Activated CD8-positive, alpha-beta memory T cell treated with anti-CD3 and anti-CD28 coated beads, Interleukin-2, amount 10 ng/mL, durations not matched to agents 7 days and 5 days (primary cell): Measurements from ENCODE around the gene CERT1. TPM values are rescaled to one million over a fixed set of nuclear protein-coding genes. Genes with fewer than 3 reads are reported as not detected.

Experiments
- ATAC-seq: fragments of 150-1000 bp; cut with Tn5 transposase; one replicate; pipeline ENCODE4 v1.10.0; 2021; ENCODE audit warnings: moderate library complexity
- CTCF ChIA-PET: fragments of 350-600 bp; sonication (Branson Sonifier 250); formaldehyde crosslinking; loops from one replicate; lab custom pipeline; 2021; ENCODE audit warnings: antibody characterized with exemption; lab: Charles Lee
- DNase-seq: peaks from one replicate; pipeline ENCODE4 v3.0.0-alpha.2; 2020
- H3K27ac Mint-ChIP-seq: one replicate; pipeline ENCODE4 v1.8.0; 2021; ENCODE audit warnings: mild to moderate bottlenecking, mixed read lengths
- H3K27me3 Mint-ChIP-seq: one replicate; pipeline ENCODE4 v1.8.0; 2021; ENCODE audit warnings: mixed read lengths
- H3K36me3 Mint-ChIP-seq: one replicate; pipeline ENCODE4 v1.8.0; 2021; ENCODE audit warnings: mild to moderate bottlenecking, mixed read lengths
- H3K4me1 Mint-ChIP-seq: one replicate; pipeline ENCODE4 v1.8.0; 2021; ENCODE audit warnings: mixed read lengths
- H3K4me3 Mint-ChIP-seq: one replicate; pipeline ENCODE4 v1.8.0; 2021; ENCODE audit warnings: mild to moderate bottlenecking, moderate library complexity, mixed read lengths
- H3K9me3 Mint-ChIP-seq: one replicate; pipeline ENCODE4 v1.8.0; 2022; ENCODE audit warnings: low read depth, mixed read lengths
- total RNA-seq, 2 experiments: library from RNA; stranded (reverse); gene quantifications; one replicate each; pipeline ENCODE4 v1.2.3, GENCODE V29; 2021

The CERT1 gene
- total RNA-seq, 2 experiments from 2014 or later, result 27.4 to 28.4 TPM

DNA sequence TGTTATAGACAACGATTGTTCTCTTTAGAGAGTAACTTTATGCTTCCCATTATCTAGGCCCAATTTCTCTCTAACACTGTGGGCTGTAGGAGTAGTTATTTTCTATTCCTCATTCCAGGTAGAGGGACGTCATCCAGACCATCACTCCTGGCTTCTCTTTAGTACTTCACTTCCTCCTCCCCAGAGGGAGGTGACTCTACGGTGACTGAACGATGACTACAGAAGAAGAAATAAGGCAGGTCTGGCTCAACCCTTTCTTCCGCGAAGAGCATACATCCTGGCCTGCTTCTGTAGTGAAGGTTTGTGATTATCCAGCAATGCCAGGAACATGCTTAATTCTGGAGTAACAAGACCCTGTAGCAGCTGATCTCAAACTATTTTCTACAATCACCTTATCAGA lies 123.6 kb downstream of the CERT1 start:
- Mint-ChIP-seq H3K4me3 (no peak overlapping the region), H3K4me1 (peaks cover 8% of the 10 kb centered on the region), H3K27ac (no peak overlapping the region), H3K27me3 (no peaks in the 10 kb centered on the region), H3K36me3 (peaks cover 28% of the 10 kb centered on the region), H3K9me3 (no peaks in the 10 kb centered on the region)
- no peak for ATAC-seq
- CTCF ChIA-PET, result no interaction called here
- no peak for DNase-seq

DNA sequence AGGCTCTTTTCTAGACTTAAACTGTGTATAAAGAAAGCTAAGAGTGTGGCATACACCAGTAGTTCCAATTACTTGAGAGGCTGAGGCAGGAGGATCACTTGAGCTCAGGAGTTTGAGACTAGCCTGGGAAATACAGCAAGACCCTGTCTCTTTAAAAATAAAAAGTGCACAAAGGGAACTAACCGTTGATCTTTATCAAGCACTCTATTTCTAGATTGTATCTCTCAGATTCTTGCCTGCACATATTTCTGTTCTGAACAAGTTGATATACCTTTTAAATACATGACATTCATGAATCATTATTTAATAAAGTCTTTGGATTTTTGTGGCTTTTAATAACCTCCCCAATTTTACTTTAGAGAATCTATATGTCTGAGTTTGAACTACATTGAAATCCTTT lies 127.2 kb downstream of the CERT1 start:
- H3K4me3 Mint-ChIP-seq, result no peak overlapping the region
- DNase-seq, result no peak
- CTCF ChIA-PET, result interaction anchor here (1.0 kb wide), 1 partner anchor 10 kb away, joined by 3 read pairs; no protein-coding TSS in a partner anchor

DNA sequence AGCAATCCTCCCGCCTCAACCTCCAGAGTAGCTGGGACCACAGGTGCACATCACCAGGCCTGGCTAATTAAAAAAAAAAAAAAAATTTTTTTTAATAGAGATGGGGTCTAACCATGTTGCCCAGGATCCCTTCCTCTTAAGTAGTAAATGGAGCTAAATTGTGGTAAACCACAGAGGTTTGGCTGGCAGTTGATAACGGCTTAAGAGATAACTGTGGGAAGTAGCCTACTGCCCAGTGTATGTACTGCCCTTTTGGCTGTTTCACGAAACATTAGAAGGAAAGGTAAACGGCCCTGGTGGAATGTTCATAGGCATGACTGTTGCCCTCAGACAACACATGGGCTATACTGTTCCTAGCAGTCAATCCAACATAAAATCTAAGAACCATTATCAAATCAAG lies 130.0 kb downstream of the CERT1 start:
- Mint-ChIP-seq H3K4me3 (no peak overlapping the region), H3K36me3 (peaks cover 25% of the 10 kb centered on the region), H3K9me3 (no peaks in the 10 kb centered on the region), H3K4me1 (no peaks in the 10 kb centered on the region), H3K27ac (no peak overlapping the region), H3K27me3 (no peaks in the 10 kb centered on the region)
- CTCF ChIA-PET, result no interaction called here
- DNase-seq, result no peak
- no peak for ATAC-seq

More for the DNA sequence above, 127.2 kb downstream of the CERT1 start:
- Mint-ChIP-seq H3K36me3 (peaks cover 31% of the 10 kb centered on the region), H3K27me3 (no peaks in the 10 kb centered on the region), H3K27ac (no peak overlapping the region), H3K4me1 (peaks cover 2% of the 10 kb centered on the region), H3K9me3 (no peaks in the 10 kb centered on the region)
- no peak for ATAC-seq

DNA sequence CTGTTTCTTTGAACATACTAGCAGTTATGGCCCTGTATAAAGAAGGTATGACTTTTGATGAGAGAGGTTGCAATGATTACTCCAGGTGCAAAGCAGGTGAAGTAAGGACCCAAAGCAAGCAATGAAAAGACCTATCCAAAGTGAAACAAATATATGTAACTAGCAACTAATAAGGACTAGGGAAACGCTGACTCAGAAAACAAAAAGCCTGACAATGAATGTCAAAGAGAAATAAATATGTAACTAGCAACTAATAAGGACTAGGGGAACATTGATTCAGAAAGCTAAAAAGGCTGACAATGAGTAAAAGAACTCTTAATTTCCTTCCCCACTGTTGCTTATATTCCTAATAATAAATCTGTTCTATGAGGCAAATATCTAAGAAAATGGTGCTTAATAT lies 131.3 kb downstream of the CERT1 start:
- peaks cover 25% of the 10 kb centered on the region for H3K36me3 Mint-ChIP-seq

DNA sequence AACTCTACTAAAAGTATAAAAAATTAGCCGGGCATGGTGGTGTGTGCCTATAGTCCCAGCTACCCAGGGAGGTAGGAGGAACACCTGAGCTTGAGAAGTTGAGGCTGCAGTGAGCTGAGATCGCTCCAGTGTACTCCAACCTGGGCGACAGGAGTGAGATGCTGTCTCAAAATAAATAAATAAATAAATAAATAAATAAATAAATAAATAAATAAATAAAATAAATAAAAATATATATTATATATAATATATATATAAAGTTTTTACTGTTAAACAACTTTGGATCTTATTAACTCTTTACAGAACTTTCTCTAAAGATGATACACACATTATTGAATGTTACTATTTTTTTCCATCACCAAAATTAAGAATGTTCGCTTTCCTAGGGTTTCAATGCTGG lies 136.0 kb downstream of the CERT1 start:
- DNase-seq, result no peak
- no peak for ATAC-seq
- H3K9me3 Mint-ChIP-seq, result no peaks in the 10 kb centered on the region
- H3K27ac Mint-ChIP-seq, result no peak overlapping the region
- no peaks in the 10 kb centered on the region for H3K27me3 Mint-ChIP-seq
- peaks cover 17% of the 10 kb centered on the region for H3K36me3 Mint-ChIP-seq
- H3K4me1 Mint-ChIP-seq, result no peaks in the 10 kb centered on the region
- CTCF ChIA-PET, result no interaction called here
- H3K4me3 Mint-ChIP-seq, result no peak overlapping the region

More for the DNA sequence above, 131.3 kb downstream of the CERT1 start:
- H3K27me3 Mint-ChIP-seq, result no peaks in the 10 kb centered on the region
- DNase-seq, result no peak
- CTCF ChIA-PET, result no interaction called here
- no peaks in the 10 kb centered on the region for H3K9me3 Mint-ChIP-seq
- no peaks in the 10 kb centered on the region for H3K4me1 Mint-ChIP-seq
- ATAC-seq, result no peak
- no peak overlapping the region for H3K27ac Mint-ChIP-seq
- H3K4me3 Mint-ChIP-seq, result no peak overlapping the region

DNA sequence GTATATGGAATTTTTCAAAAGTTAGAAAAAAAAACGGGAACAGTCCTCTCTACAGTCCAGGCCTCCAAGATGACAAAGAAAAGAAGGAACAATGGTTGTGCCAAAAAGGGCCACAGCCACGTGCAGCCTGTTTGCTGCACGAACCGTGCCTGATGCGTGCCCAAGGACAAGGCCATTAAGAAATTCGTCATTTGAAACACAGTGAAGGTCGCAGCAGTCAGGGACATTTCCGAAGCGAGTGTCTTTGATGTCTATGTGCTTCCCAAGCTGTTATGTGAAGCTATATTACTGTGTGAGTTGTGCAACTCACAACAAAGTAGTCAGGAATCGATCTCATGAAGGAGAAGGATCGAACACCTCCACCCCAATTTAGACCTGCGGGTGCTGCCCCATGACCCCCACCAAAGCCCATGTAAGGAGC lies 137.0 kb downstream of the CERT1 start:
- H3K36me3 Mint-ChIP-seq, result peaks cover 11% of the 10 kb centered on the region
- no peak overlapping the region for H3K27ac Mint-ChIP-seq
- no peaks in the 10 kb centered on the region for H3K9me3 Mint-ChIP-seq
- no peaks in the 10 kb centered on the region for H3K27me3 Mint-ChIP-seq
- no peak for ATAC-seq
- no peaks in the 10 kb centered on the region for H3K4me1 Mint-ChIP-seq
- no peak overlapping the region for H3K4me3 Mint-ChIP-seq
- CTCF ChIA-PET, result no interaction called here
- no peak for DNase-seq

DNA sequence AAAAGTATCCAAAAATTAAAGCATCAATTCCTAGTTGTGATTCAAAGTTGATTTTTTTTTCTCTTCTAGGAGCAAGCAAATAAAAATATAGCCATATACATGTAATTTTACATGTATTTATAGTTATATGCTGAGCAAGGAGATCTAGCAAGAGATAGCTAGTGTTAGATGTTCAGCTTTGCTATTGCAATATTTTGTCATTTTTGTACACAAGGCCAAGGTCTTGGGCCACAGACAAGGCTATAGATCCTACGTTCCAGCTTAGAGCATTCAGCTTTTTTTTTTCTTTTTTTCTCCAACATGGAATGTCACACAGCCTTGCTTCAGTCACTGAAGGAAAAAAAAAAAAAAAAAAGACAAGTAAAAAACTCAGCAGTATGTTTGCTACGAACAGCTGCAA lies 137.6 kb downstream of the CERT1 start:
- Mint-ChIP-seq H3K4me3 (no peak overlapping the region), H3K27me3 (no peaks in the 10 kb centered on the region), H3K36me3 (peaks cover 9% of the 10 kb centered on the region), H3K9me3 (no peaks in the 10 kb centered on the region), H3K4me1 (no peaks in the 10 kb centered on the region), H3K27ac (no peak overlapping the region)
- ATAC-seq, result no peak
- CTCF ChIA-PET, result no interaction called here
- no peak for DNase-seq

DNA sequence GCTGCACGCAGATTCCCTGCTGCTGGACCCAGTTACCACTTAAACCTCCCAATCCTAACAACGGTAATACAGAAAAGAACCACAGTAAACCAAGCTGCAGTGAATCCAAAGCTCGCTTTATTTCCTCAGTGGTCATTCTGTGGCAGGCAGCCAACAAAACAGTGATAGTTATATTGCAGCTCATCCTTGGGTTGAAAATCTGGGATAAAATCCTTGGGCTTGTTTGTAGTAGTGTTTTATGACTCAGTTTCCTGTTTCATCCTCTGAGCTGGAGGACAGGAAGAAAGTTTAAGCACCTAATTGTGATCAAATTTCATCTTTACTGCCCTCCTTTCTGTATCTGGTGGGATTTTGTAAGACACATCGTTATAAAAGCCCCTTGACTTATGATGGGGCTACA lies 143.0 kb downstream of the CERT1 start:
- no peaks in the 10 kb centered on the region for H3K27me3 Mint-ChIP-seq
- no peak for DNase-seq
- H3K27ac Mint-ChIP-seq, result no peak overlapping the region
- ATAC-seq, result no peak
- CTCF ChIA-PET, result interaction anchor here (0.6 kb wide), 1 partner anchor 25 kb away, joined by 3 read pairs; no protein-coding TSS in a partner anchor
- no peaks in the 10 kb centered on the region for H3K9me3 Mint-ChIP-seq
- H3K36me3 Mint-ChIP-seq, result peaks cover 2% of the 10 kb centered on the region
- H3K4me3 Mint-ChIP-seq, result no peak overlapping the region
- peaks cover 7% of the 10 kb centered on the region for H3K4me1 Mint-ChIP-seq

DNA sequence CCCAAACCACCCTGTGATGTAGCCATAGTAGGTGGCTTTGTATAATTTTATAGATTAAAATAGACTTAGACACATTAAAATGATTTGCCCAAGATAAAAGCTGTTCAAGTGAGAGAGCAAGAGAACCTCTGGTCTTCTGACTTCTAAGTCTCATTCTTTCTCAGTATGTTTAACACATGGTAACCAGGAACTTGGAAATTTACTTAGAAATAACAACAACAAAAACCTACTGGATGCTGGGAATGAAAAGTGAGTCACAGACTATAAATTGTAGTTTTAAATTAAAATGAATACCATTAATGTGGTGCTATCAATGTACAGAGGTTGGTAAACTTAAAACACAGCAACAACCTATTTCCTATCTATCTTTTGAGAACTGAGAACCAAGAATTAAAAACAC lies 144.0 kb downstream of the CERT1 start:
- Mint-ChIP-seq H3K36me3 (peaks cover 2% of the 10 kb centered on the region), H3K9me3 (no peaks in the 10 kb centered on the region), H3K27me3 (no peaks in the 10 kb centered on the region), H3K4me3 (no peak overlapping the region), H3K4me1 (peaks cover 7% of the 10 kb centered on the region), H3K27ac (no peak overlapping the region)
- ATAC-seq (no peak), DNase-seq (no peak)
- CTCF ChIA-PET, result no interaction called here

DNA sequence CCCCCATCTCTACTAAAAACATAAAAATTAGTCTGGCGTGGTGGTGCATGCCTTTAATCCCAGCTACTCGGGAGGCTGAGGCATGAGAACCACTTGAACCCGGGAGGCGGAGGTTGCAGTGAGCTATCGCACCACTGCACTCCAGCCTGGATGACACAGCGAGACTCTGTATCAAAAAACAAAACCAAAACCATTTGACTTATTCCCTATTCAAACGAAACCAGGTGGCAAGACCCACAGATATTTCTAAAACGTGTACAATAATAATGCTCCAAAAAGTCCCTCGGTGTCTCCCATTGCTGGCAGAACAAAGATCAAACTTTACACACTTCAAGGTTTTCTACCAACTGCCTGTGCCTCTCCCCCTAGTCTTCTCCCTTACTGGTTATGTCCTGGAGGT lies 144.6 kb downstream of the CERT1 start:
- no peak for ATAC-seq
- Mint-ChIP-seq H3K4me3 (no peak overlapping the region), H3K36me3 (peaks cover 3% of the 10 kb centered on the region), H3K27ac (peak overlapping the region; percentile 59), H3K27me3 (no peaks in the 10 kb centered on the region), H3K4me1 (peaks cover 7% of the 10 kb centered on the region), H3K9me3 (no peaks in the 10 kb centered on the region)
- DNase-seq, result no peak
- CTCF ChIA-PET, result no interaction called here

DNA sequence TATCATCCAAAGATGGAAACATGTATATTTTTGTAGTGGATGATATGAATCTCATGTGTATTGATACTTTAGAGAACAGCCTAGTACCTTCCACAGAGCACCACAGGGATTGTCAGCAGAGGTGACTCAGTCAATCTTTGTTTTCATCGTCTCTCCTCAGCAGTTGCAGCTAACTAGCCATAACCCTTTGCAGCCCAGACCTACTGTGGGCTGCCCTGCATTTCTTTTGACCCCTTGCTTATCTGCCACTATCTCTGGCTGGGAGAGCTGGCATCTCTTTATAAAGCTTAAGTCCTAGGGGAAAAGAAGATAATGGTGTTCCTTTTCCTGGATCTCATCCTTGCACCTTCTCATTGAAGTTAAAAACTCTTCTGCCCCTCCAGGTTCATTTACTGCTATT lies 145.7 kb downstream of the CERT1 start:
- no peaks in the 10 kb centered on the region for H3K27me3 Mint-ChIP-seq
- ATAC-seq (no peak), DNase-seq (no peak)
- no peaks in the 10 kb centered on the region for H3K9me3 Mint-ChIP-seq
- H3K27ac Mint-ChIP-seq, result no peak overlapping the region
- no peak overlapping the region for H3K4me3 Mint-ChIP-seq
- H3K36me3 Mint-ChIP-seq, result peaks cover 6% of the 10 kb centered on the region
- CTCF ChIA-PET, result interaction anchor here (0.7 kb wide), 1 partner anchor 9 kb away, joined by 3 read pairs; no protein-coding TSS in a partner anchor
- H3K4me1 Mint-ChIP-seq, result peaks cover 7% of the 10 kb centered on the region

DNA sequence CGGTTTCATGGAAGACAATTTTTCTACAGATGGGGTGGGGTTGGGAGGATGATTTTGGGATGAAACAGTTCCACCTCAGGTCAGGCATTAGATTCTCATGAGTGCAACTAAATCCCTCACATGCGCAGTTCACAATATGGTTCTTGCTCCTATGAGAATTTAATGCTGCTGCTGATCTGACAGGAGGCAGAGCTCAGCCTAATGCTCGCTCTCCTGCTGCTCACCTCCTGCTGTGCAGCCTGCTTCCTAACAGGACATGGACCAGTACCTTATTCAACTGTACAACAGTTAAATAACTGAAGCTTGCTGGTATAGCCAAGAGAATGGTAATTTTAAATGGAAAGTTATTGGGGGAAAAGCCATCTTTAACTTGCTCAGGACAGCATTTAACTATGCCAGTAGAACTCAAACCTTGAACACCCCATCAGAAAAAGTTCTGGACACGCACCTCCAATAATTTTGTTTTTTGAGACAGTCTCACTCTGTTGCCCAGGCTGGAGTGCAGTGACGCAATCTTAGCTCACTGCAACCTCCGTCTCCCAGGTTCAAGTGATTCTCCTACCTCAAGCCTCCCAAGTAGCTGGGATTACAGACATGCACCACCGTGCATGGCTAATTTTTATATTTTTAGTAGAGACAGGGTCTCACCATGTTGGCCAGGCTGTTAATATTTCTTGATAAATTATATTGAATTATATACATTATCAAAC lies 146.7 kb downstream of the CERT1 start:
- Mint-ChIP-seq H3K36me3 (peaks cover 16% of the 10 kb centered on the region), H3K9me3 (no peaks in the 10 kb centered on the region), H3K27me3 (no peaks in the 10 kb centered on the region), H3K4me3 (no peak overlapping the region), H3K4me1 (peaks cover 7% of the 10 kb centered on the region), H3K27ac (no peak overlapping the region)
- ATAC-seq (no peak), DNase-seq (no peak)
- CTCF ChIA-PET, result interaction anchor here (1.3 kb wide), 1 partner anchor 27 kb away, joined by 3 read pairs; the partner anchor contains the start of gene HMGCR

DNA sequence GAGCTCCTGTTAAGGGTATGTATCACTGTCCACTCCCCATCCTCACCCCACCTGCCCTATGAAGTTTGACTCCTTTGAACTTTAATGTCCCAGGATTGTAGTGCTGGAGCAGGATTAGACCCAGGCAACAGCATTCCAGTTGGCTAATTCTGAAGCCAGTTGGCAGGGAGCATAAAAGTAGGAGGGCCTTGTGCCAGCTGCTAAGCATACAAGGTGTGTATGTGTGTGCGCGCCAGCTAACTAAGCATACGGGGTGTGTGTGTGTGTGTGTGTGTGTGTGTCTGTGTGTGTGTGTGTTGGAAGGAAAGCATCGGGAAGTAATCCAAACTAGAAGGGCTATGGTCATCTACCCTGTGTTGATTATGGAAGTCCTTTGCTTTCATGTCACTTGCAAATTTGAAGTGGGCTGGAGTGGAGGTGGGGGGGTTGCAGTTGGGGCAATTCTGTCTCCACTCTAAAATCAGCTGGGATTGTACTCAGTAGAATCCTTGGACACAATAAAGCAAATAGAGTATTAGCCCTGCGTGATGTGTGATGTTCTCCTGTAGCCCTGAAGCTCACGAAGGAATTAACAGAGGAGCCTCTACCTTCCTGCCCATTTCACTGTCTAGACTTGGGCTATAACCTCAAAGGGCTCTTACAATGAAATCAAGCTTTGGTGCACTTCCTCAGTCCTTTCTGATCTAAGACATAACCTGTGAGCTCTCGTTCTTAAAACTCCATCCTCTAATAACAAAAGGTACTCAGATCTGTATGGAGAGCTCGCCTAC lies 147.5 kb downstream of the CERT1 start:
- Mint-ChIP-seq H3K4me1 (peaks cover 7% of the 10 kb centered on the region), H3K27me3 (no peaks in the 10 kb centered on the region), H3K4me3 (no peak overlapping the region), H3K36me3 (peaks cover 19% of the 10 kb centered on the region), H3K9me3 (no peaks in the 10 kb centered on the region), H3K27ac (no peak overlapping the region)
- no peak for DNase-seq
- CTCF ChIA-PET, result interaction anchor here (1.3 kb wide), 1 partner anchor 27 kb away, joined by 3 read pairs; the partner anchor contains the start of gene HMGCR
- ATAC-seq, result no peak

DNA sequence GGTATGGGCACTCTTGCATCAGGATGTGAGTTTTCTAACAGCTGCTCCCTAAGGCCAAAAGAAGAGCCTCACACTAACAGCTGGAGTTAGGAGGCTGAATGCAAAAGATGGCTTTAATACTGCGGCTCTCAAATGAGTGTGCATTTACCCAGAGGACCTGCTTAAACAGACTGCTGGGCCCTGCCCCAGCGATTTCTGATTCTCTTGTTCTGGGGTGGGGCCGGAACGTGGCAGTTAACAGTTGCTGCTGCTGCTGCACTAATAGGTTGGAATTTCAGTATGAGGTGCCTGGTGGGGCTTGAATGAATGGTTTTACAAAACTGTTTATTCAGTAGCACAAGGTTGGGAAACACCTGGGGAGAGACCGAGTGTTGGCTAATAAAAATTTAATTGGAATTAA lies 148.3 kb downstream of the CERT1 start:
- Mint-ChIP-seq H3K9me3 (no peaks in the 10 kb centered on the region), H3K36me3 (peaks cover 22% of the 10 kb centered on the region), H3K4me1 (peaks cover 4% of the 10 kb centered on the region), H3K4me3 (no peak overlapping the region), H3K27me3 (no peaks in the 10 kb centered on the region), H3K27ac (no peak overlapping the region)
- ATAC-seq (no peak), DNase-seq (no peak)
- CTCF ChIA-PET, result no interaction called here
